Pancreas (tissue), 10 donors: ENCODE results near the gene DCAF6. TPM values are rescaled to one million over a fixed set of nuclear protein-coding genes. Genes with fewer than 3 reads are reported as not detected.
A peak's percentile ranks its signal among the peaks of the same experiment; 100 is the strongest.

Source experiments
- ATAC-seq, 4 donors: fragments of 200-7000 bp; cut with Tn5 transposase; one replicate each; pipeline versions ENCODE4 v1.8.0 to v1.9.1; 2020; ENCODE audit warnings: mild to moderate bottlenecking in 4 of 4, moderate library complexity in 4 of 4
- DNase-seq, 6 donors: peaks; one replicate each; pipeline ENCODE4 v3.0.0-alpha.2; 2020
- FAIRE-seq: peaks from 2 replicates; lab custom pipeline; 2012; peaks lifted over from hg19 to GRCh38; lab: Jason Lieb, UNC
- H3K27ac ChIP-seq, 4 donors: fragments of 200-600 bp; sonication (generic); 1 replicate in 3 of 4; 2 replicates in 1 of 4; pipeline versions ENCODE4 v1.5.0 to v1.8.0; 2020
- H3K27me3 ChIP-seq, 4 donors: fragments of 200-600 bp; one replicate each; pipeline ENCODE4 v1.8.0; 2021
- H3K36me3 ChIP-seq, 3 donors: fragments of 200-600 bp; sonication (generic) in 1 of 3; one replicate each; pipeline versions ENCODE4 v1.5.0 to v1.8.0; 2020 to 2021
- H3K4me1 ChIP-seq, 3 donors: fragments of 200-600 bp; one replicate each; pipeline ENCODE4 v1.8.0; 2021
- H3K4me3 ChIP-seq, 4 donors: fragments of 200-600 bp; sonication (generic) in 2 of 4; one replicate each; pipeline versions ENCODE4 v1.5.0 to v1.8.0; 2020 to 2021
- H3K9me3 ChIP-seq, 4 donors: fragments of 200-600 bp; one replicate each; pipeline ENCODE4 v1.8.0; 2021
- CTCF ChIP-seq, 4 donors: fragments of 200-600 bp; sonication (generic) in 3 of 4; IDR thresholded peaks; one replicate each; pipeline versions ENCODE4 v1.5.0 to v1.8.0; 2021; ENCODE audit warnings: antibody characterized with exemption in 4 of 4
- WGBS, 2 donors: extraction: QIAGEN DNeasy Blood & Tissue Kit; methylation state at CpG; one replicate each; pipeline ENCODE4 v1.1.7; 2013; 5-methylcytosine and 5-hydroxymethylcytosine counted together
- intact Hi-C, 3 donors: fragments of 100-400 bp; cut with DNase I; formaldehyde crosslinking; loops; one replicate each; pipeline versions ENCODE4 v1.11.1 to v1.14.2; 2022
- polyA plus RNA-seq, 2 donors: library from polyadenylated mRNA; stranded (reverse); fragments of 200-250 nt; gene quantifications; one replicate each; pipeline ENCODE4 v1.2.3, GENCODE V29; 2013
- total RNA-seq, 6 donors: library from RNA; stranded (reverse); fragmentation: NEBNext Ultra II Directional in 4 of 6; extraction: Animal tissue kit (Norgen Biotek cat#: 25700) in 4 of 6; gene quantifications; one replicate each; pipeline versions ENCODE4 v1.2.1 to v1.2.4, GENCODE V29; 2021 to 2023
- donor health status: healthy with polysubstance abuse.
- donor health status: DM: no; HTN: no; CAD: no; lungs with moderate emphysema.
- donor health status: DM: no; HTN: no; CAD: no.
- donor health status: control.
- donor health status: control.
- donor health status: Bipolar disorder and iron deficiency.
- donor health status: DM: yes; HTN: yes; CAD: no.
- donor health status: DM: no; HTN: no; CAD: no.
- donor health status: DM: no; HTN: no; CAD: no.
- donor health status: DM: yes; HTN: yes; CAD: no.

Gene DCAF6
- total and polyA plus RNA-seq, 8 donors: 11.4 to 31.9 (median 20.0) TPM

- H3K4me1 ChIP-seq: no peaks in the 10 kb centered on the region
- no peak overlapping the region for H3K27ac ChIP-seq
- WGBS, 2 donors: 91 to 93% methylated on average over 9 of the region's 9 CpGs
- ATAC-seq (no peak), DNase-seq (no peak), FAIRE-seq (no peak)
- no peaks in the 10 kb centered on the region for H3K27me3 ChIP-seq
- intact Hi-C loops: no loop called here
- no peaks in the 10 kb centered on the region for H3K9me3 ChIP-seq
- H3K36me3 ChIP-seq: no peaks in the 10 kb centered on the region
- H3K4me3 ChIP-seq: no peak overlapping the region
- TF ChIP-seq CTCF (IDR thresholded peaks at IDR 0.05): no peak
These were observed 37.8 kb upstream of the DCAF6 start for GRCh38 chr1:167898578-167899222.

GRCh38 chr1:167899253-167899681, 37.2 kb upstream of the DCAF6 start:
- 38 to 44% methylated on average over 4 of the region's 4 CpGs for whole genome bisulfite sequencing, 2 donors
- Histone ChIP-seq H3K27ac (no peak overlapping the region), H3K4me1 (no peaks in the 10 kb centered on the region), H3K27me3 (no peaks in the 10 kb centered on the region), H3K36me3 (no peaks in the 10 kb centered on the region), H3K9me3 (no peaks in the 10 kb centered on the region), H3K4me3 (no peak overlapping the region)
- ATAC-seq (peak in 3 of 4 donors; percentile 43 to 83 (median 50)), DNase-seq (peak in 2 of 6 donors; percentile 33 to 56), FAIRE-seq (no peak)
- intact Hi-C loops: no loop called here
- no peak for TF ChIP-seq CTCF (IDR thresholded peaks at IDR 0.05)

- Histone ChIP-seq H3K9me3 (no peaks in the 10 kb centered on the region), H3K36me3 (no peaks in the 10 kb centered on the region), H3K27ac (no peak overlapping the region), H3K4me1 (no peaks in the 10 kb centered on the region), H3K4me3 (no peak overlapping the region), H3K27me3 (no peaks in the 10 kb centered on the region)
- TF ChIP-seq CTCF (IDR thresholded peaks at IDR 0.05): no peak
- ATAC-seq (no peak), DNase-seq (no peak), FAIRE-seq (no peak)
- intact Hi-C loops: no loop called here
- WGBS, 2 donors: 83 to 93% methylated on average over 4 of the region's 4 CpGs
These were observed 35.6 kb upstream of the DCAF6 start for GRCh38 chr1:167900907-167901306.

- Histone ChIP-seq H3K36me3 (no peaks in the 10 kb centered on the region), H3K4me3 (no peak overlapping the region), H3K9me3 (no peaks in the 10 kb centered on the region), H3K27ac (no peak overlapping the region), H3K4me1 (no peaks in the 10 kb centered on the region), H3K27me3 (no peaks in the 10 kb centered on the region)
- no peak for FAIRE-seq
- WGBS, 2 donors: 65 to 73% methylated on average over 4 of the region's 4 CpGs
- no peak for DNase-seq
- intact Hi-C loops: no loop called here
- peak in 1 of 4 donors; percentile 18 for ATAC-seq
- TF ChIP-seq CTCF (IDR thresholded peaks at IDR 0.05): no peak
These were observed 31.8 kb upstream of the DCAF6 start for GRCh38 chr1:167904652-167905130.

- ATAC-seq (peak in 1 of 4 donors; percentile 74), DNase-seq (no peak), FAIRE-seq (no peak)
- Histone ChIP-seq H3K36me3 (no peaks in the 10 kb centered on the region), H3K4me3 (no peak overlapping the region), H3K27ac (no peak overlapping the region), H3K27me3 (no peaks in the 10 kb centered on the region), H3K4me1 (no peaks in the 10 kb centered on the region), H3K9me3 (no peaks in the 10 kb centered on the region)
- intact Hi-C loops: no loop called here
- WGBS, 2 donors: 86 to 95% methylated on average over 3 of the region's 3 CpGs
- TF ChIP-seq CTCF (IDR thresholded peaks at IDR 0.05): no peak
These were observed 31.3 kb upstream of the DCAF6 start for GRCh38 chr1:167905182-167905581.
